ENCODE measurements around the gene CGB3. TPM values are rescaled to one million over a fixed set of nuclear protein-coding genes. Genes with fewer than 3 reads are reported as not detected.
A peak's percentile ranks its signal among the peaks of the same experiment; 100 is the strongest.

CGB3 gene
- polyA plus RNA-seq, 1 of the 3 experiments (the other 2 are of a cell fraction): 0.10 TPM

DNA sequence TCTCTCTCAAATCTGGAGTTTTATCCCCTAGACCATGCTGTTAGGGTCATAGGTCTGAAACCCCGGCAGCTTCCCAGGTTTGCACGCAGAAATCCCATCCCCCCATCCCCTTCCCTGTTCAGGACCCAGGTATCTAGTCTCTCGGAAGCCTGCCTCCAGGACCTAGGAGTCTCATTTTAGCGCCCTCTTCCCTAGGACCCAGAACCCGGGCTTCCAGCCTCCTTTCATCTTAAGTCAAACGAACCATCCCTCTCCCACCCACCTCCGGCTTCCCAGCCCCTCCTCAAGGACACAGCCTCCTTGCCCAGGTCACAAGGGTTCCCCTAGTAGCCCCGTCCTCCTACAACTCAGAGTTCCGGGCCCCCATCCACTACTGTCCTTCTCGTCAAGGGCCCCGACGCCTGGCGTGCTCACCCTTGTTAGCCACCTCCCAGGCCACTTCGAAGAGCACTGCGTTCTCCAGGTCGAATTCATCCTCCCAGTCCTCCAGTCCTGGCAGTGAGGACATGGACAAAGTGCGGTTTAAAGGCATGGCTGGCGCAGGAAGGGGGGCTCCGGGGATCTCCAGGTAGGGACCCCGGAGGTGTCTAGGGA lies 31.5 kb downstream of the CGB3 start:
- H3K4me3 ChIP-seq (ENCODE audit: low read depth in 2 of 2, low read length in 1 of 2): peak overlapping the region; percentile 74 to 99
- ChIA-PET POLR2A (interaction anchor here (0.9 to 1.1 kb wide), 2 partner anchors 9 to 27 kb away, joined by 3 to 5 read pairs; no protein-coding TSS in a partner anchor), CTCF (interaction anchor here (0.9 to 6.2 kb wide), 18 partner anchors 10 to 213 kb away, joined by 3 to 54 read pairs (median 10); partner anchors contain the start of gene FTL)
- H3K4me1 ChIP-seq (ENCODE audit: control insufficient read depth in 1 of 2, insufficient read depth in 2 of 2, low read depth in 1 of 2, low read length in 1 of 2): peaks cover 0 to 17% of the 10 kb centered on the region in 2 experiments; a peak in 1 of 4 replicates
- no peaks in the 10 kb centered on the region for H4K20me1 ChIP-seq (ENCODE audit: insufficient read depth)
- peaks cover 8% of the 10 kb centered on the region for H3F3A ChIP-seq (replicated peaks; ENCODE audit: insufficient read depth)
- peak overlapping the region; percentile 96 for H3K9ac ChIP-seq
- H3K36me3 ChIP-seq (replicated peaks in 1 of 2; ENCODE audit: control insufficient read depth in 1 of 2, insufficient read depth in 2 of 2, low read length in 1 of 2): peaks cover 0 to 15% of the 10 kb centered on the region in 2 experiments
- no peaks in the 10 kb centered on the region for H3K9me3 ChIP-seq
- H3K27me3 ChIP-seq (ENCODE audit: insufficient read depth): no peaks in the 10 kb centered on the region
- H3K27ac ChIP-seq (ENCODE audit: low read depth in 2 of 2, low read length in 1 of 2): peak overlapping the region; percentile 58 to 82
- H3K4me2 ChIP-seq: peak overlapping the region; percentile 100
- peak overlapping the region; percentile 69 for H2AFZ ChIP-seq (ENCODE audit: low read depth)
- WGBS (ENCODE audit: low lambda C conversion rate): under 1% methylated on average over 17 of the region's 20 CpGs
- peaks cover 80% of the 10 kb centered on the region for H3K79me2 ChIP-seq (ENCODE audit: insufficient read depth)
- no peaks in the 10 kb centered on the region for H3K9me2 ChIP-seq
- peak; percentile 51 for DNase-seq
- TF ChIP-seq YY1 (IDR thresholded peaks at IDR 0.05; ENCODE audit: low read depth) (no peak), ELF1 (IDR thresholded peaks at IDR 0.05) (no peak), RCOR1 (IDR thresholded peaks at IDR 0.05; ENCODE audit: low read length) (no peak), MAX (IDR thresholded peaks at IDR 0.05; ENCODE audit: low read depth) (peak; percentile 10; the same call in 1 of the 2 replicates)

DNA sequence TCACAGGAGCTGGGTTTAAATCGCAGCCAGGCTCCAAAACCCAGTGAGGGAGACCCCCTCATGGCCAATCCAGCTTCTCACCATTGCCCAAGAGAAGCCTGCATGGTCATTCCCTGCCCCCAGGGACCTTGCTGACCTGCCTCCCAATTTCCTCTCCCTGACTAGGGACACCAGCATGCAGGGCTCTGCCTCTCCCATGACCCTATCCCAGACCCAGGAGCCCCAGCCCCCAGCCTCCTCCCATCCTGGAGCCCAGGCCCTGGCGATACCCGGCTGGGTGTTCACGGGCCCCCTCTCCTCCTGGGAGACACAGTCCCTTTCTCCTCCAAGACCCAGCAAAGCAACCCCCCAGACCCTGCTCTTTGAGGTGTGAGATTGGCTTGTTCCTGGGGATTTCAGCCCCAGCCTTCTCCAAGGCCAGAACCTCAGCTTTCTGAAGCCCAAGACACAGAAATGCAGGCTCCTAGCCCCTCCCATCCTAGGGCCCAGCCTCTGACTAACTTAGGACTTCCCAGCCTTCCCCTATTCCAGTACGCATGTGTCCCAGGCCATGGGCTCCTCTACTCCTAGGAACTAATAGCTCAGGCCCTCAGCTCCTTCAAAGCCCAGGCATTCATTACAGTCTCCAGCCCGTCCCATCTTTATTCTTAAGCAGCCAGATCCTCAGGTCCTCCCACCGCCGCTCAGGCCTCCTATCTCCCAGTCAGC lies 32.1 kb downstream of the CGB3 start:
- Histone ChIP-seq H3K4me1 (ENCODE audit: control insufficient read depth in 1 of 2, insufficient read depth in 2 of 2, low read depth in 1 of 2, low read length in 1 of 2) (peaks cover 0 to 17% of the 10 kb centered on the region in 2 experiments; a peak in 1 of 4 replicates), H3K9ac (peak overlapping the region; percentile 96), H3F3A (replicated peaks; ENCODE audit: insufficient read depth) (peaks cover 8% of the 10 kb centered on the region), H3K9me2 (no peaks in the 10 kb centered on the region), H3K36me3 (replicated peaks in 1 of 2; ENCODE audit: control insufficient read depth in 1 of 2, insufficient read depth in 2 of 2, low read length in 1 of 2) (peaks cover 0 to 21% of the 10 kb centered on the region in 2 experiments), H3K4me2 (peak overlapping the region; percentile 100), H4K20me1 (ENCODE audit: insufficient read depth) (no peaks in the 10 kb centered on the region), H3K27me3 (ENCODE audit: insufficient read depth) (no peaks in the 10 kb centered on the region), H2AFZ (ENCODE audit: low read depth) (peak overlapping the region; percentile 69; the same call in 1 of the 2 replicates), H3K4me3 (ENCODE audit: low read depth in 2 of 2, low read length in 1 of 2) (peak overlapping the region; percentile 74 to 99), H3K9me3 (no peaks in the 10 kb centered on the region), H3K79me2 (ENCODE audit: insufficient read depth) (peaks cover 73% of the 10 kb centered on the region), H3K27ac (ENCODE audit: low read depth in 2 of 2, low read length in 1 of 2) (peak overlapping the region; percentile 58 to 82; a peak in 3 of 4 replicates)
- POLR2A ChIA-PET: interaction anchor here (0.6 kb wide), 1 partner anchor 253 kb away, joined by 3 read pairs; no protein-coding TSS in a partner anchor
- 38% methylated on average over 6 of the region's 8 CpGs for WGBS (ENCODE audit: low lambda C conversion rate)
- CTCF ChIA-PET: interaction anchor here (0.9 to 6.2 kb wide), 9 partner anchors 8 to 204 kb away, joined by 3 to 54 read pairs (median 12); partner anchors contain the start of gene FTL
- TF ChIP-seq FOXM1 (IDR thresholded peaks at IDR 0.05; ENCODE audit: low read depth) (no peak), NRF1 (IDR thresholded peaks at IDR 0.05; ENCODE audit: low read depth, low read length) (peak; percentile 48), TAF1 (IDR thresholded peaks at IDR 0.05; ENCODE audit: borderline replicate concordance, low read depth, low read length) (peak; percentile 56; the same call in 1 of the 2 replicates), POLR2AphosphoS5 (IDR thresholded peaks at IDR 0.05; ENCODE audit: low read depth, low read length) (peak; percentile 47; the same call in 1 of the 2 replicates), MAX (IDR thresholded peaks at IDR 0.05; ENCODE audit: low read depth) (no peak)
- TF ChIP-seq, protein P1, sequence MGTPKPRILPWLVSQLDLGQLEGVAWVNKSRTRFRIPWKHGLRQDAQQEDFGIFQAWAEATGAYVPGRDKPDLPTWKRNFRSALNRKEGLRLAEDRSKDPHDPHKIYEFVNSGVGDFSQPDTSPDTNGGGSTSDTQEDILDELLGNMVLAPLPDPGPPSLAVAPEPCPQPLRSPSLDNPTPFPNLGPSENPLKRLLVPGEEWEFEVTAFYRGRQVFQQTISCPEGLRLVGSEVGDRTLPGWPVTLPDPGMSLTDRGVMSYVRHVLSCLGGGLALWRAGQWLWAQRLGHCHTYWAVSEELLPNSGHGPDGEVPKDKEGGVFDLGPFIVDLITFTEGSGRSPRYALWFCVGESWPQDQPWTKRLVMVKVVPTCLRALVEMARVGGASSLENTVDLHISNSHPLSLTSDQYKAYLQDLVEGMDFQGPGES (IDR thresholded peaks at IDR 0.05; ENCODE audit: low read depth, low read length): no peak
- peak; percentile 59 for DNase-seq
